ENCODE data around the gene DAPP1.

Gene DAPP1

GRCh38 chr4:99917575-99917974 lies 100.9 kb downstream of the DAPP1 start:
- DNase-seq (ENCODE audit: low spot score) = no peak

- no peak for DNase-seq (ENCODE audit: low spot score)
These were observed 102.0 kb downstream of the DAPP1 start for GRCh38 chr4:99918656-99919055.
